ENCODE data around the gene CNTN6. TPM values are rescaled to one million over a fixed set of nuclear protein-coding genes. Genes with fewer than 3 reads are reported as not detected.
A peak's percentile ranks its signal among the peaks of the same experiment; 100 is the strongest.

The CNTN6 gene
- 0.52 TPM for total RNA-seq
- polyA plus RNA-seq: not detected
- long read RNA-seq, donor 1: 0 reads
- long read RNA-seq, donor 2: 0 reads
- long read RNA-seq, donor 3: 0 reads
- long read RNA-seq, donor 4: 0 reads
- long read RNA-seq, donor 5: 0 reads
- long read RNA-seq, donor 6, partial matches to known transcripts: 0 of 1 reads
- long read RNA-seq, donor 6, other reads (novel, unspliced or antisense): 0 of 1 reads
- long read RNA-seq, donor 7: 0 reads
- long read RNA-seq, donor 8: 0 reads
- long read RNA-seq, donor 9: 0 reads
- long read RNA-seq, donor 10: 0 reads

GRCh38 chr3:1092771-1093170 is at the start of gene CNTN6:
CNTN6 (plus strand) TSS chr3:1093024; CDS start chr3:1148009, 54,985 bp downstream.
- no peaks in the 10 kb centered on the region for H3K4me1 ChIP-seq (ENCODE audit: control insufficient read depth in 2 of 2, insufficient read depth in 2 of 2, low read length in 2 of 2)
- H3K27me3 ChIP-seq (ENCODE audit: control insufficient read depth in 2 of 2, insufficient read depth in 1 of 2, low read length in 1 of 2): no peaks in the 10 kb centered on the region
- H3K27ac ChIP-seq (ENCODE audit: low read depth in 1 of 2, low read length in 1 of 2): peak within 1 kb of the TSS in 1 of 2 donors; percentile 9
- DNase-seq (ENCODE audit: low read depth in 6 of 9, low spot score in 9 of 9): no peak
- H3K4me3 ChIP-seq (ENCODE audit: low read length in 2 of 2): no peak within 1 kb of the TSS
- WGBS: 93% methylated on average over 7 of the region's 7 CpGs
- no peaks in the 10 kb centered on the region for H3K9me3 ChIP-seq (ENCODE audit: control insufficient read depth in 2 of 2, insufficient read depth in 1 of 2, low read length in 1 of 2)
- no peaks in the 10 kb centered on the region for H3K36me3 ChIP-seq (ENCODE audit: control insufficient read depth in 2 of 2, insufficient read depth in 2 of 2, low read length in 1 of 2)

DNA sequence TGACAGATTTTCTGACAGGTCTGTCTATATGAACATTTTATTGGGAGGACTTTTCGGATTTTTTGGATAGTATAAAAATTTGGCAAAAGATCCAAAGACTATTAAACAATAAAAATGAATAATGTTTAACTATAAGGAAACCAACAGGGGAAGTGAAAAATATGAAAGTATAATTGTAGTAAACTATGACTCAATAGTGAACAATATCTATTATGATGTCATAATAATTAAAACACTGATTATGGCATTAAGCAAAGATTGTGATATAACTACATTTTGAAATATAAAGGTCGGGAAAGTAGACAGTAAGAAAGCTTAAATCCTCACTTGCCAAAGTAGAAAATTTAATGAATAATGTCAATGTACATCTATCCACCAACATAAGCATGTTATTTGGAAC is 44.3 kb upstream of the CNTN6 start:
- Histone ChIP-seq H3K4me1 (ENCODE audit: control insufficient read depth in 2 of 2, insufficient read depth in 2 of 2, low read length in 2 of 2) (no peaks in the 10 kb centered on the region), H3K36me3 (ENCODE audit: control insufficient read depth in 2 of 2, insufficient read depth in 2 of 2, low read length in 1 of 2) (no peaks in the 10 kb centered on the region), H3K9me3 (ENCODE audit: control insufficient read depth in 2 of 2, insufficient read depth in 1 of 2, low read length in 1 of 2) (no peaks in the 10 kb centered on the region), H3K27ac (ENCODE audit: low read depth in 1 of 2, low read length in 1 of 2) (no peak overlapping the region), H3K4me3 (ENCODE audit: low read length in 2 of 2) (no peak overlapping the region), H3K27me3 (ENCODE audit: control insufficient read depth in 2 of 2, insufficient read depth in 1 of 2, low read length in 1 of 2) (no peaks in the 10 kb centered on the region)
- no peak for DNase-seq (ENCODE audit: low read depth in 6 of 9, low spot score in 9 of 9)
- 84% methylated on average over 2 of the region's 2 CpGs for WGBS

- Histone ChIP-seq H3K27me3 (ENCODE audit: control insufficient read depth in 2 of 2, insufficient read depth in 1 of 2, low read length in 1 of 2) (no peaks in the 10 kb centered on the region), H3K4me1 (ENCODE audit: control insufficient read depth in 2 of 2, insufficient read depth in 2 of 2, low read length in 2 of 2) (no peaks in the 10 kb centered on the region), H3K4me3 (ENCODE audit: low read length in 2 of 2) (no peak overlapping the region), H3K9me3 (ENCODE audit: control insufficient read depth in 2 of 2, insufficient read depth in 1 of 2, low read length in 1 of 2) (no peaks in the 10 kb centered on the region), H3K27ac (ENCODE audit: low read depth in 1 of 2, low read length in 1 of 2) (no peak overlapping the region), H3K36me3 (ENCODE audit: control insufficient read depth in 2 of 2, insufficient read depth in 2 of 2, low read length in 1 of 2) (no peaks in the 10 kb centered on the region)
- no peak for DNase-seq (ENCODE audit: low read depth in 6 of 9, low spot score in 9 of 9)
- WGBS: 95% methylated on average over 3 of the region's 3 CpGs
Measured at GRCh38 chr3:1055870-1056269, 37.0 kb upstream of the CNTN6 start.

GRCh38 chr3:1056744-1057143 is 36.1 kb upstream of the CNTN6 start:
- no peaks in the 10 kb centered on the region for H3K9me3 ChIP-seq (ENCODE audit: control insufficient read depth in 2 of 2, insufficient read depth in 1 of 2, low read length in 1 of 2)
- H3K36me3 ChIP-seq (ENCODE audit: control insufficient read depth in 2 of 2, insufficient read depth in 2 of 2, low read length in 1 of 2): no peaks in the 10 kb centered on the region
- no peak overlapping the region for H3K27ac ChIP-seq (ENCODE audit: low read depth in 1 of 2, low read length in 1 of 2)
- no peak overlapping the region for H3K4me3 ChIP-seq (ENCODE audit: low read length in 2 of 2)
- DNase-seq (ENCODE audit: low read depth in 6 of 9, low spot score in 9 of 9): peak in 1 of 9 donors; percentile 4
- no peaks in the 10 kb centered on the region for H3K4me1 ChIP-seq (ENCODE audit: control insufficient read depth in 2 of 2, insufficient read depth in 2 of 2, low read length in 2 of 2)
- H3K27me3 ChIP-seq (ENCODE audit: control insufficient read depth in 2 of 2, insufficient read depth in 1 of 2, low read length in 1 of 2): no peaks in the 10 kb centered on the region

DNA sequence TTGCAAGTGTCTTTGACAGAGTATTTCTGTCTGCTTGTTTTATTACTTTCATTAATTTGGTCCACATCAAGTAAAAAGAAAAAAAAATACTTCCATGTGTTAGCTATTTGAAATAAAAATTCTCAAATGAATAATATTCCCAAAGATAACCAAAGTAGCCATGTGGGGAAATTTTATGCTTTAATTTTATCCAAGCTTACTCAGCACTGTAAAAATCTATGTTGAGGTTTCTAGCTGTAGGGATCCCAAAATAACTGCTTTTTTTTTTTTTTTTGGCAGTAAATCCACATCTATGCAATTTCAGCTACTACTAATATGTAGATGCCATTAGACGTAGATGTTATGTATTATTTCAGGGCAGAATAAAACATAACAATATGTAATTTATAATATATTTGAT is 35.4 kb upstream of the CNTN6 start:
- WGBS: 95% methylated on average over 1 of the region's 1 CpG
- DNase-seq (ENCODE audit: low read depth in 6 of 9, low spot score in 9 of 9): no peak
- H3K4me3 ChIP-seq (ENCODE audit: low read length in 2 of 2): no peak overlapping the region

DNA sequence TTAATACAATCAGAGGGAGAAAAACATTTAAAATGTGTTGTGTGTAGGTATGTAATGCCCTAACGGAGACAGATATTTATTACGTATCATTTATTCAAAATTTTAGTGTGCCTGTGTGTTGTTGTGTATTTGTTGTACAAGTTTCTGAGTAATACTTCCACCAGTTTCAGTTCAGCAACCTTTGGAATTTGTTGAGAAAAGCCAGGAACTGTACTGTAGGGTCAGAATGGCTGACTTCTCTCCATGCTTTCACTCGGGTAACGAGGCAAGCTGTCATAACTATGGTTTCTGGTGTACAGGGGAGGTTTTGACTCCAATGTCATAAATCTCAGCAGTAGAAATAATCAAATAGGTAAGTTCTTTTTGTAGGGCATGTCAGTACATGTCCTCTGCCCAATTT is 23.8 kb upstream of the CNTN6 start:
- no peaks in the 10 kb centered on the region for H3K4me1 ChIP-seq (ENCODE audit: control insufficient read depth in 2 of 2, insufficient read depth in 2 of 2, low read length in 2 of 2)
- no peak overlapping the region for H3K27ac ChIP-seq (ENCODE audit: low read depth in 1 of 2, low read length in 1 of 2)
- H3K9me3 ChIP-seq (ENCODE audit: control insufficient read depth in 2 of 2, insufficient read depth in 1 of 2, low read length in 1 of 2): peaks cover 0 to 4% of the 10 kb centered on the region in 2 donors
- no peaks in the 10 kb centered on the region for H3K36me3 ChIP-seq (ENCODE audit: control insufficient read depth in 2 of 2, insufficient read depth in 2 of 2, low read length in 1 of 2)
- DNase-seq (ENCODE audit: low read depth in 6 of 9, low spot score in 9 of 9): no peak
- WGBS: 92% methylated on average over 4 of the region's 4 CpGs
- no peak overlapping the region for H3K4me3 ChIP-seq (ENCODE audit: low read length in 2 of 2)
- H3K27me3 ChIP-seq (ENCODE audit: control insufficient read depth in 2 of 2, insufficient read depth in 1 of 2, low read length in 1 of 2): no peaks in the 10 kb centered on the region

More for the DNA sequence above, 35.4 kb upstream of the CNTN6 start:
- Histone ChIP-seq H3K27ac (ENCODE audit: low read depth in 1 of 2, low read length in 1 of 2) (no peak overlapping the region), H3K9me3 (ENCODE audit: control insufficient read depth in 2 of 2, insufficient read depth in 1 of 2, low read length in 1 of 2) (no peaks in the 10 kb centered on the region), H3K4me1 (ENCODE audit: control insufficient read depth in 2 of 2, insufficient read depth in 2 of 2, low read length in 2 of 2) (no peaks in the 10 kb centered on the region), H3K36me3 (ENCODE audit: control insufficient read depth in 2 of 2, insufficient read depth in 2 of 2, low read length in 1 of 2) (no peaks in the 10 kb centered on the region), H3K27me3 (ENCODE audit: control insufficient read depth in 2 of 2, insufficient read depth in 1 of 2, low read length in 1 of 2) (no peaks in the 10 kb centered on the region)

- no peaks in the 10 kb centered on the region for H3K27me3 ChIP-seq (ENCODE audit: control insufficient read depth in 2 of 2, insufficient read depth in 1 of 2, low read length in 1 of 2)
- DNase-seq (ENCODE audit: low read depth in 6 of 9, low spot score in 9 of 9): no peak
- no peak overlapping the region for H3K4me3 ChIP-seq (ENCODE audit: low read length in 2 of 2)
- H3K4me1 ChIP-seq (ENCODE audit: control insufficient read depth in 2 of 2, insufficient read depth in 2 of 2, low read length in 2 of 2): no peaks in the 10 kb centered on the region
- no peaks in the 10 kb centered on the region for H3K9me3 ChIP-seq (ENCODE audit: control insufficient read depth in 2 of 2, insufficient read depth in 1 of 2, low read length in 1 of 2)
- WGBS: 91% methylated on average over 5 of the region's 5 CpGs
- H3K27ac ChIP-seq (ENCODE audit: low read depth in 1 of 2, low read length in 1 of 2): no peak overlapping the region
- H3K36me3 ChIP-seq (ENCODE audit: control insufficient read depth in 2 of 2, insufficient read depth in 2 of 2, low read length in 1 of 2): no peaks in the 10 kb centered on the region
Measured at GRCh38 chr3:1072041-1072440, 20.8 kb upstream of the CNTN6 start.

DNA sequence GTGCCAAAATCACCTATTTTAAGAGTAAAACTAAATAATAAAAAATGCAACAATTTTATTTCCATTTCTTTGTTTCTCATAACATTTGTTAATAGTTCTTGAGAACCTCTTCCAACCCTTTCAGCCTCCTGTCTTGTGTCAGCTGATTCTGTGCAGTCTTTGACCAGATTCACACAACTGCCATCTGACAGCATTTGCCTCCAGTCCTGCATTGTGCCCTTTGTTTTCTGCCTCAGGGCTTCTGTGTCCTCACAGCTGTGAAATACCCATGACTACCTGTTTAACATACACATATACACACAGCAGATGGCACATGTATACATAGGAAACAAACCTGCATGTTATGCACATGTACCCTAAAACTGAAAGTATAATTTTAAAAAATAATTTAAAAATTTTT is 13.2 kb upstream of the CNTN6 start:
- Histone ChIP-seq H3K27me3 (ENCODE audit: control insufficient read depth in 2 of 2, insufficient read depth in 1 of 2, low read length in 1 of 2) (no peaks in the 10 kb centered on the region), H3K36me3 (ENCODE audit: control insufficient read depth in 2 of 2, insufficient read depth in 2 of 2, low read length in 1 of 2) (no peaks in the 10 kb centered on the region), H3K9me3 (ENCODE audit: control insufficient read depth in 2 of 2, insufficient read depth in 1 of 2, low read length in 1 of 2) (no peaks in the 10 kb centered on the region), H3K4me3 (ENCODE audit: low read length in 2 of 2) (no peak overlapping the region), H3K4me1 (ENCODE audit: control insufficient read depth in 2 of 2, insufficient read depth in 2 of 2, low read length in 2 of 2) (no peaks in the 10 kb centered on the region), H3K27ac (ENCODE audit: low read depth in 1 of 2, low read length in 1 of 2) (no peak overlapping the region)
- DNase-seq (ENCODE audit: low read depth in 6 of 9, low spot score in 9 of 9): no peak

DNA sequence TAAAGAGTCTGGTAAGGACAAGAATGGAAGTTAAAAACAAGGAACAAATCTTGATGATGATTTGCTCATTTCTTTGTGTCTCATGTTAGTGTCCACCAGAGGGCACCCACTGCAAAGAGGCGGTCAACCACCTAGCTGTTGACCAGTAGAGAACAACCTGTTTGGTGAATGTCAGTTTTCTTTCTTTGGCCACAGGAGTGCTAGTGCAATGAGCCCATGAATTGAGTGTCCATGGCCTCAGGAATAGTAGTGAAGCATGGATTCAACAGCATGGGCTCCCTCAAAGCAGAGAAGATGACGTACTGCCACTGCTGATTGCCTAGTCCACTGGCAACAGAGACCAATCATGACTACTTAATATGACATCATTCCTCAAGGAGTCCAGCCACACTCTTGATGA is 10.7 kb upstream of the CNTN6 start:
- peak in 2 of 9 donors; percentile 12 to 20 for DNase-seq (ENCODE audit: low read depth in 6 of 9, low spot score in 9 of 9)
- no peaks in the 10 kb centered on the region for H3K27me3 ChIP-seq (ENCODE audit: control insufficient read depth in 2 of 2, insufficient read depth in 1 of 2, low read length in 1 of 2)
- no peaks in the 10 kb centered on the region for H3K36me3 ChIP-seq (ENCODE audit: control insufficient read depth in 2 of 2, insufficient read depth in 2 of 2, low read length in 1 of 2)
- no peaks in the 10 kb centered on the region for H3K9me3 ChIP-seq (ENCODE audit: control insufficient read depth in 2 of 2, insufficient read depth in 1 of 2, low read length in 1 of 2)
- 70% methylated on average over 2 of the region's 2 CpGs for WGBS
- H3K27ac ChIP-seq (ENCODE audit: low read depth in 1 of 2, low read length in 1 of 2): no peak overlapping the region
- H3K4me1 ChIP-seq (ENCODE audit: control insufficient read depth in 2 of 2, insufficient read depth in 2 of 2, low read length in 2 of 2): no peaks in the 10 kb centered on the region
- no peak overlapping the region for H3K4me3 ChIP-seq (ENCODE audit: low read length in 2 of 2)

All from thymus (tissue), 14 donors.